Ishikawa (cell line): ENCODE results near the gene EIF2S2.

Source experiments
- CEBPB ChIP-seq: IDR thresholded peaks from 2 replicates; pipeline ENCODE4 v1.6.1; 2012
- CREB1 ChIP-seq: IDR thresholded peaks from 2 replicates; pipeline ENCODE4 v1.6.1; 2012; ENCODE audit warnings: low read depth
- EGR1 ChIP-seq: IDR thresholded peaks from 2 replicates; pipeline ENCODE4 v1.6.1; 2012
- EP300 ChIP-seq: IDR thresholded peaks from 2 replicates; pipeline ENCODE4 v1.6.1; 2012; ENCODE audit warnings: borderline replicate concordance
- FOXM1 ChIP-seq: IDR thresholded peaks from 2 replicates; pipeline ENCODE4 v1.6.1; 2012; ENCODE audit warnings: low read depth, borderline replicate concordance
- MAX ChIP-seq: IDR thresholded peaks from 2 replicates; pipeline ENCODE4 v1.6.1; 2012
- RAD21 ChIP-seq: IDR thresholded peaks from 2 replicates; pipeline ENCODE4 v1.6.1; 2012; ENCODE audit warnings: low read depth
- REST ChIP-seq: IDR thresholded peaks from 2 replicates; pipeline ENCODE4 v1.6.1; 2012; ENCODE audit warnings: low read depth, mild to moderate bottlenecking
- TCF12 ChIP-seq: IDR thresholded peaks from 2 replicates; pipeline ENCODE4 v1.6.1; 2012; ENCODE audit warnings: low read depth
- USF1 ChIP-seq: IDR thresholded peaks from 2 replicates; pipeline ENCODE4 v1.6.1; 2012
- YY1 ChIP-seq: IDR thresholded peaks from 2 replicates; pipeline ENCODE4 v1.6.1; 2012; ENCODE audit warnings: low read depth

GRCh38 chr20:34142121-34142520 is 30.1 kb upstream of the EIF2S2 start:
- TF ChIP-seq CEBPB (no peak), EP300 (no peak), USF1 (no peak), MAX (no peak), YY1 (no peak), CREB1 (no peak), TCF12 (no peak), FOXM1 (no peak), EGR1 (no peak), RAD21 (no peak), REST (no peak)
